ENCODE results near the gene HSCB.
"Not testable (repeated sequence)": the region's sequence is repeated elsewhere in the genome, so short reads cannot be mapped to it uniquely, and the experiment has no call there.

Gene HSCB

GRCh38 chr22:28792491-28793383 lies 50.9 kb downstream of the HSCB start:
- DNase-seq, result no peak

- DNase-seq, result no peak
Measured at GRCh38 chr22:28793976-28794584, 52.2 kb downstream of the HSCB start.

GRCh38 chr22:28795071-28795693 lies 53.3 kb downstream of the HSCB start:
- no peak for DNase-seq

- DNase-seq, result no peak
Measured at GRCh38 chr22:28795932-28796856, 54.4 kb downstream of the HSCB start.

- peak; percentile 89 for DNase-seq
Measured at GRCh38 chr22:28798810-28799605, 57.2 kb downstream of the HSCB start.

GRCh38 chr22:28799606-28800307 lies 57.9 kb downstream of the HSCB start:
- DNase-seq, result peak; percentile 74

- DNase-seq, result peak; percentile 98
Measured at GRCh38 chr22:28800308-28801041, 58.6 kb downstream of the HSCB start, which contains the start of gene XBP1. Gene XBP1 (minus strand): TSS chr22:28800569.

- peak; percentile 48 for DNase-seq
Measured at GRCh38 chr22:28801845-28802594, 60.2 kb downstream of the HSCB start.

GRCh38 chr22:28802595-28803123 lies 60.8 kb downstream of the HSCB start:
- DNase-seq, result peak; percentile 40

GRCh38 chr22:28805426-28805825 lies 63.6 kb downstream of the HSCB start:
- not testable (repeated sequence) for DNase-seq

All from NCI-H69 (cell line).